ENCODE measurements around the gene TNFRSF11A. TPM values are rescaled to one million over a fixed set of nuclear protein-coding genes. Genes with fewer than 3 reads are reported as not detected.

TNFRSF11A gene
- total RNA-seq, 1 experiment from 2014 or later, result 0.16 TPM

GRCh38 chr18:62337336-62337735 lies 12.2 kb downstream of the TNFRSF11A start:
- Mint-ChIP-seq H3K27ac (ENCODE audit: unreplicated experiment) (no peak overlapping the region), H3K4me1 (ENCODE audit: low read depth, unreplicated experiment) (peaks cover 8% of the 10 kb centered on the region), H3K4me3 (ENCODE audit: unreplicated experiment) (no peak overlapping the region), H3K36me3 (ENCODE audit: insufficient read depth, unreplicated experiment) (no peaks in the 10 kb centered on the region), H3K27me3 (ENCODE audit: insufficient read depth, unreplicated experiment) (no peaks in the 10 kb centered on the region), H3K9me3 (ENCODE audit: unreplicated experiment) (no peaks in the 10 kb centered on the region)
- TF ChIP-seq CTCF (IDR thresholded peaks at IDR 0.05; ENCODE audit: insufficient read depth in 1 of 2, low read depth in 1 of 2, low read length in 1 of 2, severe bottlenecking in 1 of 2, unreplicated experiment in 1 of 2), result no peak
- Histone ChIP-seq H3K27me3 (replicated peaks; ENCODE audit: control insufficient read depth, insufficient read depth, low read length) (no peaks in the 10 kb centered on the region), H3K36me3 (ENCODE audit: control insufficient read depth, insufficient read depth, low read length) (no peaks in the 10 kb centered on the region), H3K9me3 (no peaks in the 10 kb centered on the region), H3K4me3 (ENCODE audit: low read depth, low read length) (no peak overlapping the region), H3K4me1 (no peaks in the 10 kb centered on the region)
- intact Hi-C loops (cut with micrococcal nuclease; ENCODE audit: unreplicated experiment), result no loop called here
- BruUV-seq (replicated peaks), result no TSS peak
- no peak for DNase-seq
- ChIA-PET POLR2A (no interaction called here), CTCF (no interaction called here)

- Histone ChIP-seq H3K4me3 (ENCODE audit: low read depth, low read length) (no peak overlapping the region), H3K4me1 (no peaks in the 10 kb centered on the region), H3K27me3 (replicated peaks; ENCODE audit: control insufficient read depth, insufficient read depth, low read length) (no peaks in the 10 kb centered on the region), H3K36me3 (ENCODE audit: control insufficient read depth, insufficient read depth, low read length) (no peaks in the 10 kb centered on the region), H3K9me3 (no peaks in the 10 kb centered on the region)
- H3K27me3 Mint-ChIP-seq (ENCODE audit: insufficient read depth, unreplicated experiment), result no peaks in the 10 kb centered on the region
- DNase-seq, result no peak
- peaks cover 8% of the 10 kb centered on the region for H3K4me1 Mint-ChIP-seq (ENCODE audit: low read depth, unreplicated experiment)
- no peaks in the 10 kb centered on the region for H3K36me3 Mint-ChIP-seq (ENCODE audit: insufficient read depth, unreplicated experiment)
- no peak for TF ChIP-seq CTCF (IDR thresholded peaks at IDR 0.05; ENCODE audit: insufficient read depth in 1 of 2, low read depth in 1 of 2, low read length in 1 of 2, severe bottlenecking in 1 of 2, unreplicated experiment in 1 of 2)
- H3K27ac Mint-ChIP-seq (ENCODE audit: unreplicated experiment), result no peak overlapping the region
- BruUV-seq (replicated peaks), result no TSS peak
- ChIA-PET CTCF (no interaction called here), POLR2A (no interaction called here)
- H3K9me3 Mint-ChIP-seq (ENCODE audit: unreplicated experiment), result no peaks in the 10 kb centered on the region
- intact Hi-C loops (cut with micrococcal nuclease; ENCODE audit: unreplicated experiment), result no loop called here
- H3K4me3 Mint-ChIP-seq (ENCODE audit: unreplicated experiment), result no peak overlapping the region
These were observed 13.5 kb downstream of the TNFRSF11A start for GRCh38 chr18:62338446-62339105.

DNA sequence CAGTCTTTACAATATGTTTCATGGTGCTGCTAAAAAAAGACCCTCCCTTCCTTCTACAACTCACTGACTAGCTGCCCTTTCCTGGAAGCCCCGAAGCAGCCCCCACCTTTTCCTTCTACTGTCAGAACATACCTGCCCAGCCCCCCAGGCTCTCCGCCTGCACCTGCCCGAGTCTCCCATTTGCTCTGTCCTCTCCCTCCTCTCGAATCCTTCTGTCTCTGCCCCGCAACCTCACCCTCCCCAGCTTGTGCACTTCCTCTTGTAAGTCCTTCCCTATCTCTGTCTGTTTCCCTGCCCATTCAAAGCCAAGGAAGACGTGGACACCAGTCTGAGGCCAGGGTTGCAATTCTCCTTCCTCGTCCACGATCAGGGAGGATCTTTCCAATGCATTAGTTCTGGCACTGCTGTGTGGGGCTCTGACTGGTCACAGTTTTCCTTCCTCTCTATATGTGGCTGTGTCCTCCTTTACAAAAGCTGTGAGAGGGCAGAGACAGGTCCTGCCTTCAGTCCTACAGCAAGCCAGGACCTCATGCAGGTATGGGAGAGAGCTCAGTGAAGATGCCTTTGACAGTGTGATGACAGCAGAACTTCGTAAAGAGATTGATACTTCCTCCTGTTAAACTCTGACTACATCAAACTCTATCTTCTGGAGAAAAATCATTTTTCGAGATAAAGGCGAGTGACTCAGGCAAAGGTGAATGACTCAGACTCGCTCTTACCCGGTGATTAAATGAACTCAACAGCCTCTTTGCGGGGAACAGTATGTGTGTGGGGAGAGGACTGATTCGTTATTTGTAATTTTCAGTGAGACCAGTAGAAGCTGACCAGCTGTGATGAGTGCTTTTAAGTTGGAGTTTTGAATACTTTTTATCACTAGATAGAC lies 14.2 kb downstream of the TNFRSF11A start:
- peaks cover 8% of the 10 kb centered on the region for H3K4me1 Mint-ChIP-seq (ENCODE audit: low read depth, unreplicated experiment)
- POLR2A ChIA-PET, result no interaction called here
- Histone ChIP-seq H3K27me3 (replicated peaks; ENCODE audit: control insufficient read depth, insufficient read depth, low read length) (no peaks in the 10 kb centered on the region), H3K9me3 (no peaks in the 10 kb centered on the region), H3K4me1 (no peaks in the 10 kb centered on the region), H3K4me3 (ENCODE audit: low read depth, low read length) (no peak overlapping the region), H3K36me3 (ENCODE audit: control insufficient read depth, insufficient read depth, low read length) (no peaks in the 10 kb centered on the region)
- CTCF ChIA-PET, result no interaction called here
- no TSS peak for BruUV-seq (replicated peaks)
- intact Hi-C loops (cut with micrococcal nuclease; ENCODE audit: unreplicated experiment), result no loop called here
- no peak for TF ChIP-seq CTCF (IDR thresholded peaks at IDR 0.05; ENCODE audit: insufficient read depth in 1 of 2, low read depth in 1 of 2, low read length in 1 of 2, severe bottlenecking in 1 of 2, unreplicated experiment in 1 of 2)
- no peaks in the 10 kb centered on the region for H3K36me3 Mint-ChIP-seq (ENCODE audit: insufficient read depth, unreplicated experiment)
- H3K27ac Mint-ChIP-seq (ENCODE audit: unreplicated experiment), result no peak overlapping the region
- H3K4me3 Mint-ChIP-seq (ENCODE audit: unreplicated experiment), result no peak overlapping the region
- H3K9me3 Mint-ChIP-seq (ENCODE audit: unreplicated experiment), result no peaks in the 10 kb centered on the region
- DNase-seq, result no peak
- H3K27me3 Mint-ChIP-seq (ENCODE audit: insufficient read depth, unreplicated experiment), result no peaks in the 10 kb centered on the region
